Measurements from ENCODE around the gene CALN1. TPM values are rescaled to one million over a fixed set of nuclear protein-coding genes. Genes with fewer than 3 reads are reported as not detected.
A peak's percentile ranks its signal among the peaks of the same experiment; 100 is the strongest.

The CALN1 gene
- total RNA-seq, 1 donor from 2014 or later: not detected

DNA sequence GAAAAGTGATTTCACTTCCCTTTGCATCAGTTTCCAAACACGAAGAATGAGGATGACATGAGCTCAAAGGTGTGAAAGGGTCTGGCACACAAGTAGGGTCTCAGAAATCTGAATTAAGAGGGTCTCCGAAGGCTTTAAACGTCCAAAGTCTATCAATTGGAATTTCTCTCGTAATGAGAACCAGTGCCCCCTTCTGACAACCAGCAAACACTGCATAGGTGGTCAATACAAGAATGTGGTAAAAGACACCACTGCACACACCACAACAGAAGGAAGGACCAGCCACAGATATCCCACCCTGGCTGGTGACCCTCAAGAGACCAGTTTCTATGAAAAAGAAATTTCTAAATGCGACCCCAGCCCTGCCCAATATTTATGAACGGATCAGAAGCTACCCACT lies 78.1 kb downstream of the CALN1 start:
- TF ChIP-seq, protein P1, sequence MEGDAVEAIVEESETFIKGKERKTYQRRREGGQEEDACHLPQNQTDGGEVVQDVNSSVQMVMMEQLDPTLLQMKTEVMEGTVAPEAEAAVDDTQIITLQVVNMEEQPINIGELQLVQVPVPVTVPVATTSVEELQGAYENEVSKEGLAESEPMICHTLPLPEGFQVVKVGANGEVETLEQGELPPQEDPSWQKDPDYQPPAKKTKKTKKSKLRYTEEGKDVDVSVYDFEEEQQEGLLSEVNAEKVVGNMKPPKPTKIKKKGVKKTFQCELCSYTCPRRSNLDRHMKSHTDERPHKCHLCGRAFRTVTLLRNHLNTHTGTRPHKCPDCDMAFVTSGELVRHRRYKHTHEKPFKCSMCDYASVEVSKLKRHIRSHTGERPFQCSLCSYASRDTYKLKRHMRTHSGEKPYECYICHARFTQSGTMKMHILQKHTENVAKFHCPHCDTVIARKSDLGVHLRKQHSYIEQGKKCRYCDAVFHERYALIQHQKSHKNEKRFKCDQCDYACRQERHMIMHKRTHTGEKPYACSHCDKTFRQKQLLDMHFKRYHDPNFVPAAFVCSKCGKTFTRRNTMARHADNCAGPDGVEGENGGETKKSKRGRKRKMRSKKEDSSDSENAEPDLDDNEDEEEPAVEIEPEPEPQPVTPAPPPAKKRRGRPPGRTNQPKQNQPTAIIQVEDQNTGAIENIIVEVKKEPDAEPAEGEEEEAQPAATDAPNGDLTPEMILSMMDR (IDR thresholded peaks at IDR 0.05; ENCODE audit: insufficient read depth, low read length, severe bottlenecking): no peak
- FAIRE-seq: no peak
- H3K36me3 ChIP-seq (ENCODE audit: control insufficient read depth, insufficient read depth, low read length): no peaks in the 10 kb centered on the region
- DNase-seq (ENCODE audit: low read depth): no peak
- peaks cover 1% of the 10 kb centered on the region for H3K27me3 ChIP-seq (ENCODE audit: control insufficient read depth, insufficient read depth, low read length)
- no peak overlapping the region for H3K4me3 ChIP-seq (ENCODE audit: low read depth, low read length)

DNA sequence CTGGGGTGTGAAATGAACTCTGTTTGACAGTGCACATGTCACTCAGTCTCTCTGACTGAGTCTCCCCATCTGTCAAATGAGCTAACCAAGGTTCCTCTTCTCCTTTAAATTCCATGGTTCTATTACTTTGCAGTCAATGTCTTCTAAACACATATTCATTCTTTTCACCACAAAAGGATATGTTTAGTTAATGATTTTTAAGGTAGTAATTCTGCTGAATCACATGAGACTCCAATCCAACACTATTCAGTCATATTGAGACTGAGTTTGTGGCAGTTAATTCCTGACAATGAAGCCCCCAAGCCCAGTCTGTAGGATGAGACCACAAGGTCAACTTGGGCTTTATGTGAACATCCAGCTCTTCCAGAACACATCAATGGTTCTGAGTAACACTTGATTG lies 85.3 kb downstream of the CALN1 start:
- FAIRE-seq: no peak
- Histone ChIP-seq H3K27me3 (ENCODE audit: control insufficient read depth, insufficient read depth, low read length) (no peaks in the 10 kb centered on the region), H3K36me3 (ENCODE audit: control insufficient read depth, insufficient read depth, low read length) (no peaks in the 10 kb centered on the region), H3K4me3 (ENCODE audit: low read depth, low read length) (no peak overlapping the region)
- no peak for DNase-seq (ENCODE audit: low read depth)
- TF ChIP-seq, protein P1 (IDR thresholded peaks at IDR 0.05; ENCODE audit: insufficient read depth, low read length, severe bottlenecking): no peak

DNA sequence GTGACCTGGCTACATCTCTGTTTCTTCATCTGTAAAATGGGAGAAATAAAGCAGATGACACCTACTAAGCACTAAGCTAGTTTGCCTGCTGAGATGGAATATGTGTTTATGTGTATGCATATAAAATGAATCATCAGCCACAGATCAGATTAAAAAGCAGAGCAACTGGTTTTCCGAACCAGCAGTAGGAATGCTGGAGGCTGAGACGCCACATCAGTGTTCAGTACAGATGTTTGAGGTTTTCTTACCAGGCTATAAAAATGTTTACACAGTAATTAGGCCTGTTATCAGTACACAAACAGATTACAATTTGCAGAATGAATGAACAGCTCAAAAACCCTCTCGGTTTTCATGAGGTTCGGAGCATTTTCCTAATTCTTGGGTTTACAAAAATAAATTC lies 85.8 kb downstream of the CALN1 start:
- DNase-seq (ENCODE audit: low read depth): peak; percentile 33
- Histone ChIP-seq H3K27me3 (ENCODE audit: control insufficient read depth, insufficient read depth, low read length) (no peaks in the 10 kb centered on the region), H3K36me3 (ENCODE audit: control insufficient read depth, insufficient read depth, low read length) (no peaks in the 10 kb centered on the region), H3K4me3 (ENCODE audit: low read depth, low read length) (no peak overlapping the region)
- FAIRE-seq: no peak
- TF ChIP-seq, protein P1 (IDR thresholded peaks at IDR 0.05; ENCODE audit: insufficient read depth, low read length, severe bottlenecking): no peak

DNA sequence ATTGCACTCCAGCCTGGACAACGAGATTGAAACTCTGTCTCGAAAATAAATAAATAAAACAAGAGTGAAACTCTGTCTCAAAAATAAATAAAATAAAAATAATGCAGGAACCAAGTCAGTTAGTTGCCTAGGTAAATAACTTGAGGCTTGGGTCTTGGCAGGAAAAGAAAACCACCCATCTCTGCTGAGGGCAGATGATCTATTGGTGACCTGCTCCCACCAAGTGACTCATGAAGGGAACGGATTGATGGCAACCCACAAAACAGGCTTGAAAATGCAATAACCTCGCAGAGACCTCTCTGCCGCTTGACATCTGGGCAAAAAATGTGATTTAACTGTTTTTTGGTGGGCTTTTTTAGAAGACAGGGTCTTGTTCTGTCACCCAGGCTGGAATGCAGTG lies 86.6 kb downstream of the CALN1 start:
- FAIRE-seq: no peak
- TF ChIP-seq, protein P1 (IDR thresholded peaks at IDR 0.05; ENCODE audit: insufficient read depth, low read length, severe bottlenecking): no peak
- Histone ChIP-seq H3K27me3 (ENCODE audit: control insufficient read depth, insufficient read depth, low read length) (no peaks in the 10 kb centered on the region), H3K4me3 (ENCODE audit: low read depth, low read length) (no peak overlapping the region), H3K36me3 (ENCODE audit: control insufficient read depth, insufficient read depth, low read length) (no peaks in the 10 kb centered on the region)
- DNase-seq (ENCODE audit: low read depth): no peak

DNA sequence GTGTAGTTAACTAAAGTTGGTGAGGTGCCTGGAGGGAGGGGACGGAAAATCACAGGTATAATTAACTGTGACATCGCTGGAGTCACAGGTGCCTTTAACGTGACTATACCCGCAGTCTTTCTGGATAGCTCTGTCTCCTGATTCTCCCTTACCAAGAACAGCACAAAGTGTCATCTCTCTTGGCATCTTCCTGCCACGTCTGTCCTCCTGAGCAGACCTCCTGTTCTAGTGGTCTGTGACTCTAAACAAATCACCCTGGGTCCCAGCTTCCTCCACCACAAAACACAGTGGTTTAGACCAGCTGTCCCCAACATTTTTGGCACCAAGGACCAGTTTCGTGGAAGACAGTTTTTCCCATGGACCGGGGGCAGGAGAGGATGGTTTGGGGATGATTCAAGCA lies 90.5 kb downstream of the CALN1 start:
- FAIRE-seq (no peak), DNase-seq (ENCODE audit: low read depth) (no peak)
- Histone ChIP-seq H3K27me3 (ENCODE audit: control insufficient read depth, insufficient read depth, low read length) (no peaks in the 10 kb centered on the region), H3K4me3 (ENCODE audit: low read depth, low read length) (no peak overlapping the region), H3K36me3 (ENCODE audit: control insufficient read depth, insufficient read depth, low read length) (no peaks in the 10 kb centered on the region)
- TF ChIP-seq, protein P1 (IDR thresholded peaks at IDR 0.05; ENCODE audit: insufficient read depth, low read length, severe bottlenecking): no peak

DNA sequence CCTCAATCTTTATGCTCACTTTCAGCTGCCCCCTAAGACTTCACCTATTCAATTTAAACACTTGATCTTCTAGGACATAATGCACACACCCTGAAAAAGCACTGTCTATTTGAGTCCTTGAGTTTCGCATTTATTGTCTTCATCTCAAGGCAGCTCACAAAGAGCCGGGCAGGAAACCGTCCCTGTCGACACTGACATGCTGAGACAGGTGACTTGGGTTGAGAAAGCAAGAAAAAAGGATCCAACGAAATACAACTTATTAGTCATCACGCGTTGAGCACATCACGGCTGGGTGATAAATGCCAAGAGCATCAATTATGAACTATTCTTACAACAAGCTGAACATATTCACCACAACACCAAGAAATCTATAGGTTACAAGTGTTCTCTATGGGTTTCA lies 91.1 kb downstream of the CALN1 start:
- TF ChIP-seq, protein P1 (IDR thresholded peaks at IDR 0.05; ENCODE audit: insufficient read depth, low read length, severe bottlenecking): no peak
- Histone ChIP-seq H3K36me3 (ENCODE audit: control insufficient read depth, insufficient read depth, low read length) (no peaks in the 10 kb centered on the region), H3K27me3 (ENCODE audit: control insufficient read depth, insufficient read depth, low read length) (no peaks in the 10 kb centered on the region), H3K4me3 (ENCODE audit: low read depth, low read length) (no peak overlapping the region)
- FAIRE-seq: no peak
- DNase-seq (ENCODE audit: low read depth): no peak
